Measurements from ENCODE around the gene PROKR2. TPM values are rescaled to one million over a fixed set of nuclear protein-coding genes. Genes with fewer than 3 reads are reported as not detected.

PROKR2 gene
- polyA plus RNA-seq, 1 of the 3 experiments (the other 2 are of a cell fraction): 0.13 TPM

DNA sequence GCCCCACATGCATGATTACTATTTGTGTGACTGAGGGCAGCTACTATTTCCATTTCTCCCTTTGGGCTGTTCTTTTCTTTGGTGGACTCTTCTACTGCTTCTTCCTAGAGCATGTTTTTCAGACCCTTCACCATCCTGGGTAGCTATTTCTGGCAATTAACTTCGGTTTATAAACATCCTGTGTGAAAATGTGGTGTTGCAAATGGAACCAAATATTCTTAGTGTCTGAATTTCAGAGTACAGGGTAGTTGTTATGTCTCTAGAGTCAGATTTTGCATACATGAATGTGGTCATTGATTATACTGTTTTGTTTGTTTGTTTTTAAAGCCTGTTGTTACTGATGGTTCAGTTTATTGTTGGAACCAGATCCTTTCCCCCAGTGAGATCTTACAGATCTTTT is 49.7 kb downstream of the PROKR2 start:
- ChIA-PET CTCF (no interaction called here), POLR2A (no interaction called here)
- WGBS (ENCODE audit: low lambda C conversion rate): 0% methylated on average over 1 of the region's 1 CpG

More for the DNA sequence above, 49.7 kb downstream of the PROKR2 start:
- no peak overlapping the region for H3K9ac ChIP-seq
- no peak for TF ChIP-seq CHD2 (IDR thresholded peaks at IDR 0.05; ENCODE audit: low read length, partially characterized antibody)
- no peak for TF ChIP-seq FOXJ3 (CRISPR knock-in tag; IDR thresholded peaks at IDR 0.05)
- TF ChIP-seq MEF2A (IDR thresholded peaks at IDR 0.05; ENCODE audit: borderline replicate concordance, low read depth): no peak
- TF ChIP-seq, protein P1, sequence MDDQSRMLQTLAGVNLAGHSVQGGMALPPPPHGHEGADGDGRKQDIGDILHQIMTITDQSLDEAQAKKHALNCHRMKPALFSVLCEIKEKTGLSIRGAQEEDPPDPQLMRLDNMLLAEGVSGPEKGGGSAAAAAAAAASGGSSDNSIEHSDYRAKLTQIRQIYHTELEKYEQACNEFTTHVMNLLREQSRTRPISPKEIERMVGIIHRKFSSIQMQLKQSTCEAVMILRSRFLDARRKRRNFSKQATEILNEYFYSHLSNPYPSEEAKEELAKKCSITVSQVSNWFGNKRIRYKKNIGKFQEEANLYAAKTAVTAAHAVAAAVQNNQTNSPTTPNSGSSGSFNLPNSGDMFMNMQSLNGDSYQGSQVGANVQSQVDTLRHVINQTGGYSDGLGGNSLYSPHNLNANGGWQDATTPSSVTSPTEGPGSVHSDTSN (IDR thresholded peaks at IDR 0.05): no peak
- TF ChIP-seq JUND (IDR thresholded peaks at IDR 0.05): no peak
- TF ChIP-seq POLR2AphosphoS5 (IDR thresholded peaks at IDR 0.05; ENCODE audit: low read depth, low read length): no peak
- no peak for TF ChIP-seq MXI1 (IDR thresholded peaks at IDR 0.05; ENCODE audit: low read depth, low read length)
- TF ChIP-seq, protein P2, sequence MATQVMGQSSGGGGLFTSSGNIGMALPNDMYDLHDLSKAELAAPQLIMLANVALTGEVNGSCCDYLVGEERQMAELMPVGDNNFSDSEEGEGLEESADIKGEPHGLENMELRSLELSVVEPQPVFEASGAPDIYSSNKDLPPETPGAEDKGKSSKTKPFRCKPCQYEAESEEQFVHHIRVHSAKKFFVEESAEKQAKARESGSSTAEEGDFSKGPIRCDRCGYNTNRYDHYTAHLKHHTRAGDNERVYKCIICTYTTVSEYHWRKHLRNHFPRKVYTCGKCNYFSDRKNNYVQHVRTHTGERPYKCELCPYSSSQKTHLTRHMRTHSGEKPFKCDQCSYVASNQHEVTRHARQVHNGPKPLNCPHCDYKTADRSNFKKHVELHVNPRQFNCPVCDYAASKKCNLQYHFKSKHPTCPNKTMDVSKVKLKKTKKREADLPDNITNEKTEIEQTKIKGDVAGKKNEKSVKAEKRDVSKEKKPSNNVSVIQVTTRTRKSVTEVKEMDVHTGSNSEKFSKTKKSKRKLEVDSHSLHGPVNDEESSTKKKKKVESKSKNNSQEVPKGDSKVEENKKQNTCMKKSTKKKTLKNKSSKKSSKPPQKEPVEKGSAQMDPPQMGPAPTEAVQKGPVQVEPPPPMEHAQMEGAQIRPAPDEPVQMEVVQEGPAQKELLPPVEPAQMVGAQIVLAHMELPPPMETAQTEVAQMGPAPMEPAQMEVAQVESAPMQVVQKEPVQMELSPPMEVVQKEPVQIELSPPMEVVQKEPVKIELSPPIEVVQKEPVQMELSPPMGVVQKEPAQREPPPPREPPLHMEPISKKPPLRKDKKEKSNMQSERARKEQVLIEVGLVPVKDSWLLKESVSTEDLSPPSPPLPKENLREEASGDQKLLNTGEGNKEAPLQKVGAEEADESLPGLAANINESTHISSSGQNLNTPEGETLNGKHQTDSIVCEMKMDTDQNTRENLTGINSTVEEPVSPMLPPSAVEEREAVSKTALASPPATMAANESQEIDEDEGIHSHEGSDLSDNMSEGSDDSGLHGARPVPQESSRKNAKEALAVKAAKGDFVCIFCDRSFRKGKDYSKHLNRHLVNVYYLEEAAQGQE (IDR thresholded peaks at IDR 0.05; ENCODE audit: low read depth, low read length): no peak
- no peak for TF ChIP-seq ELF1 (IDR thresholded peaks at IDR 0.05)
- TF ChIP-seq, protein P3, sequence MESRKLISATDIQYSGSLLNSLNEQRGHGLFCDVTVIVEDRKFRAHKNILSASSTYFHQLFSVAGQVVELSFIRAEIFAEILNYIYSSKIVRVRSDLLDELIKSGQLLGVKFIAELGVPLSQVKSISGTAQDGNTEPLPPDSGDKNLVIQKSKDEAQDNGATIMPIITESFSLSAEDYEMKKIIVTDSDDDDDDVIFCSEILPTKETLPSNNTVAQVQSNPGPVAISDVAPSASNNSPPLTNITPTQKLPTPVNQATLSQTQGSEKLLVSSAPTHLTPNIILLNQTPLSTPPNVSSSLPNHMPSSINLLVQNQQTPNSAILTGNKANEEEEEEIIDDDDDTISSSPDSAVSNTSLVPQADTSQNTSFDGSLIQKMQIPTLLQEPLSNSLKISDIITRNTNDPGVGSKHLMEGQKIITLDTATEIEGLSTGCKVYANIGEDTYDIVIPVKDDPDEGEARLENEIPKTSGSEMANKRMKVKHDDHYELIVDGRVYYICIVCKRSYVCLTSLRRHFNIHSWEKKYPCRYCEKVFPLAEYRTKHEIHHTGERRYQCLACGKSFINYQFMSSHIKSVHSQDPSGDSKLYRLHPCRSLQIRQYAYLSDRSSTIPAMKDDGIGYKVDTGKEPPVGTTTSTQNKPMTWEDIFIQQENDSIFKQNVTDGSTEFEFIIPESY (IDR thresholded peaks at IDR 0.05; ENCODE audit: borderline replicate concordance, low read depth): no peak
- TF ChIP-seq NFIC (IDR thresholded peaks at IDR 0.05; ENCODE audit: borderline replicate concordance): no peak
- no peak for TF ChIP-seq YY1 (IDR thresholded peaks at IDR 0.05; ENCODE audit: low read depth)
- TF ChIP-seq, protein P4, sequence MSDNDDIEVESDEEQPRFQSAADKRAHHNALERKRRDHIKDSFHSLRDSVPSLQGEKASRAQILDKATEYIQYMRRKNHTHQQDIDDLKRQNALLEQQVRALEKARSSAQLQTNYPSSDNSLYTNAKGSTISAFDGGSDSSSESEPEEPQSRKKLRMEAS (IDR thresholded peaks at IDR 0.05; ENCODE audit: low read depth): no peak
- TF ChIP-seq SIN3A (IDR thresholded peaks at IDR 0.05; ENCODE audit: borderline replicate concordance, low read depth, low read length): no peak
- TF ChIP-seq TCF12 (IDR thresholded peaks at IDR 0.05): no peak
- TF ChIP-seq IRF3 (IDR thresholded peaks at IDR 0.05; ENCODE audit: low read depth, low read length): no peak
- no peak for TF ChIP-seq NRF1 (IDR thresholded peaks at IDR 0.05; ENCODE audit: low read depth, low read length)
- H3K4me1 ChIP-seq (ENCODE audit: control insufficient read depth in 1 of 2, insufficient read depth in 2 of 2, low read depth in 1 of 2, low read length in 1 of 2): peaks cover 0 to 1% of the 10 kb centered on the region in 2 experiments; a peak in 1 of 4 replicates
- H3K36me3 ChIP-seq (replicated peaks in 1 of 2; ENCODE audit: control insufficient read depth in 1 of 2, insufficient read depth in 2 of 2, low read length in 1 of 2): no peaks in the 10 kb centered on the region
- H4K20me1 ChIP-seq (ENCODE audit: insufficient read depth): no peaks in the 10 kb centered on the region
- no peak overlapping the region for H3K4me3 ChIP-seq (ENCODE audit: low read depth in 2 of 2, low read length in 1 of 2)
- no peaks in the 10 kb centered on the region for H3F3A ChIP-seq (replicated peaks; ENCODE audit: insufficient read depth)
- no peaks in the 10 kb centered on the region for H3K9me3 ChIP-seq
- DNase-seq: no peak
- no peak overlapping the region for H2AFZ ChIP-seq (ENCODE audit: low read depth)
- peaks cover 13% of the 10 kb centered on the region for H3K27me3 ChIP-seq (ENCODE audit: insufficient read depth)
- no peaks in the 10 kb centered on the region for H3K79me2 ChIP-seq (ENCODE audit: insufficient read depth)
- H3K4me2 ChIP-seq: no peak overlapping the region
- no peaks in the 10 kb centered on the region for H3K9me2 ChIP-seq
- H3K27ac ChIP-seq (ENCODE audit: low read depth in 2 of 2, low read length in 1 of 2): no peak overlapping the region

Small RNAs within 50 kb of the gene (small RNA-seq; reads per million reads assigned to genes)
- gene RNA5-8SP7: 0 reads per million in 7 experiments

Other genes with a start within 250 kb of the PROKR2 start
- gene TMEM230, start 203.9 kb downstream of the PROKR2 start, polyA plus RNA-seq (2012; rRNA removed): 165 and 201 TPM in 2 replicates
- 185 and 204 TPM in 2 replicates for gene PCNA, start 197.0 kb downstream of the PROKR2 start, polyA plus RNA-seq (2012; rRNA removed)
- 13.9 and 22.7 TPM in 2 replicates for gene CDS2, start 189.9 kb downstream of the PROKR2 start, polyA plus RNA-seq (2012; rRNA removed)

Data from SK-N-SH (cell line).